Measurements from ENCODE around the gene SSTR4.

Gene SSTR4

DNA sequence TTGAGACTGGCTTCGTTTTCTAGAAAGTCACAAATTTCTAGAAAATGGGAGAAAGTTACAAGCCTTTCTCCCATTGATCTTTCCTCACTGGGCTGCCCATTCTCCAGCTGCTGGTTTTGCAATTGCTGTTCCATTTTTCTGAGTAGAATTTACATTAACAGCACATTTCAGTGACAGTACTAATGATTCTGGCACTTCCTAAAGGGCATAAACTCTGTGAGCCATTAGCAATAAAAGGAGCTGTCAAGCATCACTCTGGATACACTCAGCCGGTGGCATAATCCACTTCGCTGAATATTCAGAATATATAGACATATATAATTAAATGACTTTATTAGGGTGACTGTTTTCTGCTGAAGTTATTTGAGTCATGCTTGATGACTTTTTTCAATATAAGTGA lies 6.7 kb upstream of the SSTR4 start:
- Mint-ChIP-seq H3K27ac (no peak overlapping the region), H3K36me3 (no peaks in the 10 kb centered on the region), H3K4me1 (no peaks in the 10 kb centered on the region), H3K27me3 (peaks cover 3% of the 10 kb centered on the region), H3K9me3 (no peaks in the 10 kb centered on the region), H3K4me3 (no peak overlapping the region)

- H3K9me3 Mint-ChIP-seq = no peaks in the 10 kb centered on the region
- H3K27me3 Mint-ChIP-seq = peaks cover 3% of the 10 kb centered on the region
- no peaks in the 10 kb centered on the region for H3K36me3 Mint-ChIP-seq
- H3K27ac Mint-ChIP-seq = no peak overlapping the region
- H3K4me3 Mint-ChIP-seq = no peak overlapping the region
- H3K4me1 Mint-ChIP-seq = no peaks in the 10 kb centered on the region
Observed at GRCh38 chr20:23029324-23029723, 5.8 kb upstream of the SSTR4 start.

- no peaks in the 10 kb centered on the region for H3K36me3 Mint-ChIP-seq
- no peak overlapping the region for H3K27ac Mint-ChIP-seq
- H3K9me3 Mint-ChIP-seq = no peaks in the 10 kb centered on the region
- peaks cover 3% of the 10 kb centered on the region for H3K27me3 Mint-ChIP-seq
- H3K4me1 Mint-ChIP-seq = no peaks in the 10 kb centered on the region
- H3K4me3 Mint-ChIP-seq = no peak overlapping the region
Observed at GRCh38 chr20:23031346-23031745, 3.8 kb upstream of the SSTR4 start.

DNA sequence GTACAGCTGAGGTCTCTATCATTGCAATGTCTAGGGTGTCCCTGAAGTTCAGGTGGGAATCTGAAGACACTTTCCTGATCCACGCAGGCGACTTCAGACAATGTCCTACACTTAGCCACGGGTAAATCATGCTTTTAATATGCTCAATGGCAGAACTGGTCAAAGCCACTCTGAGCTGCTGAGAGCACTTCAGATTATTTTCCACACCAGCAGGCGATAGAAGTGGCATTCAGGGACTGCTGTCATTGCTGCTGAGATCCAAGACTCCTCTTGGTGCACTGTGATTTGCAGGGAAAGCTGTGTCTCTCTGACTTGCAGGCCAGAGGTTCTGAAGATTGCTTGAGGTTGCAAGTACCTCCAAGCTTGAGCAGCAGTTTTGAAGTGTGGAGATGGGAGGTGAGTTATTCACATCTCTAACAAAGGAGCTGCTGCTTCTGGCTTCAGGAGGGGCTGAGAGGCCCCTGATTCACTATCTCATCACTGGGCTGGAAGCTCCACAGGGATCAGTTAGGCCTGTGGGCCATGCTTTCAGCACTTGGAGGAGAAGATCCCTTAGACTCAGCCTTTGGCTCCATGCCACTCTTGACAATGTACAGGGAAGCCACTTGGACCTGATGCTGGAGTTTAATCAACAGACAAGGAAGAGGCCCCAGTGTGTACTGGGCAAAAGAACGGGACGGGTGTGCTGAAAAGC lies 2.9 kb upstream of the SSTR4 start:
- H3K4me3 Mint-ChIP-seq = no peak overlapping the region

DNA sequence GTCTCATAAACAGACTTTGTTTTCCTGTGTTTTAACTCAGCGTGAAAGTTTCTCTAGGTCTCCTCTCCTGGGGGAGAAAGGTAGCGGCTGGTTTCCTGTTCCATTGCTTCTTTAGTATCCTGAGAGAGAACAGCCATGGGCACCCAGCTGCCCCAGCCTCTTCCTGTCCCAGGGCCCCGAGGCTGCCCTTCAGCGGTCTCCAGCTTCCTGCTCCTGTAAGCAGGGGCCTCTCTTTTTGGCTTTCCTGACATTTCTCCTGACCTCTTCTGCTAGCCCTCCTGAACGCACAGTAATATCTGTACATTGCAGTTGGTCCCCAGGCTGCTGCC lies 2.4 kb upstream of the SSTR4 start:
- H3K27me3 Mint-ChIP-seq = peaks cover 10% of the 10 kb centered on the region
- no peaks in the 10 kb centered on the region for H3K4me1 Mint-ChIP-seq
- no peaks in the 10 kb centered on the region for H3K9me3 Mint-ChIP-seq
- no peaks in the 10 kb centered on the region for H3K36me3 Mint-ChIP-seq
- no peak overlapping the region for H3K27ac Mint-ChIP-seq
- no peak overlapping the region for H3K4me3 Mint-ChIP-seq

More for the DNA sequence above, 2.9 kb upstream of the SSTR4 start:
- peaks cover 8% of the 10 kb centered on the region for H3K27me3 Mint-ChIP-seq
- no peak overlapping the region for H3K27ac Mint-ChIP-seq
- no peaks in the 10 kb centered on the region for H3K4me1 Mint-ChIP-seq
- no peaks in the 10 kb centered on the region for H3K9me3 Mint-ChIP-seq
- H3K36me3 Mint-ChIP-seq = no peaks in the 10 kb centered on the region

- H3K4me1 Mint-ChIP-seq = no peaks in the 10 kb centered on the region
- H3K27me3 Mint-ChIP-seq = peaks cover 10% of the 10 kb centered on the region
- H3K9me3 Mint-ChIP-seq = no peaks in the 10 kb centered on the region
- H3K36me3 Mint-ChIP-seq = no peaks in the 10 kb centered on the region
- no peak overlapping the region for H3K4me3 Mint-ChIP-seq
- H3K27ac Mint-ChIP-seq = no peak overlapping the region
Observed at GRCh38 chr20:23033918-23034317, 1.2 kb upstream of the SSTR4 start.

- H3K4me1 Mint-ChIP-seq = no peaks in the 10 kb centered on the region
- no peaks in the 10 kb centered on the region for H3K9me3 Mint-ChIP-seq
- no peak overlapping the region for H3K4me3 Mint-ChIP-seq
- no peaks in the 10 kb centered on the region for H3K36me3 Mint-ChIP-seq
- H3K27me3 Mint-ChIP-seq = peaks cover 12% of the 10 kb centered on the region
- no peak overlapping the region for H3K27ac Mint-ChIP-seq
Observed at GRCh38 chr20:23035731-23036130, 619 bp downstream of the SSTR4 start.

GRCh38 chr20:23036371-23036770 lies 1.3 kb downstream of the SSTR4 start:
- Mint-ChIP-seq H3K9me3 (no peaks in the 10 kb centered on the region), H3K4me3 (no peak overlapping the region), H3K36me3 (no peaks in the 10 kb centered on the region), H3K27me3 (peaks cover 13% of the 10 kb centered on the region), H3K4me1 (no peaks in the 10 kb centered on the region), H3K27ac (no peak overlapping the region)

GRCh38 chr20:23037017-23037481 lies 1.9 kb downstream of the SSTR4 start:
- Mint-ChIP-seq H3K27me3 (peaks cover 13% of the 10 kb centered on the region), H3K36me3 (no peaks in the 10 kb centered on the region), H3K4me3 (no peak overlapping the region), H3K4me1 (no peaks in the 10 kb centered on the region), H3K9me3 (no peaks in the 10 kb centered on the region), H3K27ac (no peak overlapping the region)

DNA sequence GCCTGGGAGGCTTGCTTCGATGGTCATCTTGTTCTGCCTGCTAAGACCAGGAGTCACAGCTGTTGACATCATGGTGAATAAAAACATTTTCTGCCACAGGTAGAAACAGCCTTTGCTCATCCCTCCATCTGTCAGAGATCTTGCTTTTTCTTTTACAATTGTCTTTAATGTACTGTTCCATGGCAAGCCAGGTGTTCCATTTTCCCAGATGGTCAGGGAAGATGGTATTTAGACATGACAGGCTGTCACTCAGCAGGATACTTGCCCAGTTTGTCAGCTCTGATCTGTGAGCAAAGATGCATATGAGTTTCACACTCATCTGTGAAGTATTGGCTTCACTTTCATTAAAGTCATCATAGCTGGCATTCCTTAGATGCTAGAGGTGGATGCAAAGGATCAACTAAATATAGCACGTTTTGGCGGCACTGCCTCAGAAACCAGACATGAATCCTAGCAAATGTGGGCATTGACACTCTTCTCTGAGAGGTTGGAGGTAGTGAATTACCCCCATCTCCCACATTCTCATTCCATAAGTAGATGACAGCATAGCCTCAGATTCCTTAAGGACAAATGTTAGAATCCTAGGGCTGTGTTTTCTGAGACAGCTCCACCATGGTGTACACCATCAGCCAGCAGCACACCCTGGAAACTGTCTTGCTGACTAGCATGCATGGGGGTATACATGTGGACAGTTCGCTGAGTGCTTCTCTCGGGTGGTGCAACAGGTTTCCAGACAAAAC lies 4.2 kb downstream of the SSTR4 start:
- no peaks in the 10 kb centered on the region for H3K9me3 Mint-ChIP-seq
- no peaks in the 10 kb centered on the region for H3K36me3 Mint-ChIP-seq
- no peaks in the 10 kb centered on the region for H3K4me1 Mint-ChIP-seq
- H3K27me3 Mint-ChIP-seq = peaks cover 13% of the 10 kb centered on the region
- no peak overlapping the region for H3K4me3 Mint-ChIP-seq
- no peak overlapping the region for H3K27ac Mint-ChIP-seq

DNA sequence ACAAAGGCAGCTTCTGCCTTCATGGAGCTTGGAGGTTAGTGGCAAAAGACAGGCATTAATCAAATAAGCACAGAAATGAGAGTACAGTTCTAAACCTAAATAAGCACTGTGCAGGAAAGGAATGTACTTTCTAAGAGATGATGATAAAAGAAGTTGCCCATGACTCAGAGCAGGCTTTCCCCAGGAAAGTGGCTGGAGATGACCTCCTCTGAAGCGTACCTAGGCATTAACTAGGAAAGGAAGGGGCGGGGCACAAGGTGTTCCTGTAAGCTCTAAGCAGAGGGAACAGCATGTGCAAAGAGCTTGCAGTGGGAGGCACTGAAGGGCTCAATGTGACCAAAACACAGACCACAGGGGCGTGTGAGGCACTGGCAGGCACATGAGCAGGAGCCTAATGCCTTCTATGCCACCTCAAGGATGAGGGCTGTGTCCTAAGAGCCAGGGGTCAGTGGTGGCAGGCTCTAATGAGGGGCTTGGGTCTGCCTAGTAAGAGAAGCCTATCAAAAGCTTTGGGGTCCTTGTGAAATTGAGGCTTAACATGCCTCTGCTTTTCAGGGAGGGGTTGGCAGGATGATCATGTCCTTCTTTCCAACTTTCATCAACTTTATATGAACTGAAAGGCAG lies 4.9 kb downstream of the SSTR4 start:
- Mint-ChIP-seq H3K4me3 (no peak overlapping the region), H3K9me3 (no peaks in the 10 kb centered on the region), H3K27me3 (peaks cover 13% of the 10 kb centered on the region), H3K4me1 (no peaks in the 10 kb centered on the region), H3K36me3 (no peaks in the 10 kb centered on the region), H3K27ac (no peak overlapping the region)

GRCh38 chr20:23042270-23042669 lies 7.2 kb downstream of the SSTR4 start:
- peaks cover 16% of the 10 kb centered on the region for H3K27me3 Mint-ChIP-seq

GRCh38 chr20:23043376-23043775 lies 8.3 kb downstream of the SSTR4 start:
- H3K9me3 Mint-ChIP-seq = no peaks in the 10 kb centered on the region
- peaks cover 17% of the 10 kb centered on the region for H3K27me3 Mint-ChIP-seq
- H3K36me3 Mint-ChIP-seq = no peaks in the 10 kb centered on the region
- no peak overlapping the region for H3K27ac Mint-ChIP-seq
- no peak overlapping the region for H3K4me3 Mint-ChIP-seq
- H3K4me1 Mint-ChIP-seq = no peaks in the 10 kb centered on the region

More at GRCh38 chr20:23042270-23042669, 7.2 kb downstream of the SSTR4 start:
- no peaks in the 10 kb centered on the region for H3K9me3 Mint-ChIP-seq
- H3K4me3 Mint-ChIP-seq = no peak overlapping the region
- H3K36me3 Mint-ChIP-seq = no peaks in the 10 kb centered on the region
- no peak overlapping the region for H3K27ac Mint-ChIP-seq
- H3K4me1 Mint-ChIP-seq = no peaks in the 10 kb centered on the region

- Mint-ChIP-seq H3K4me3 (no peak overlapping the region), H3K9me3 (no peaks in the 10 kb centered on the region), H3K27ac (no peak overlapping the region), H3K27me3 (peaks cover 19% of the 10 kb centered on the region), H3K36me3 (no peaks in the 10 kb centered on the region), H3K4me1 (no peaks in the 10 kb centered on the region)
Observed at GRCh38 chr20:23046431-23046830, 11.3 kb downstream of the SSTR4 start.

- Mint-ChIP-seq H3K9me3 (no peaks in the 10 kb centered on the region), H3K4me3 (no peak overlapping the region), H3K4me1 (no peaks in the 10 kb centered on the region), H3K27me3 (peaks cover 19% of the 10 kb centered on the region), H3K27ac (no peak overlapping the region), H3K36me3 (no peaks in the 10 kb centered on the region)
Observed at GRCh38 chr20:23047001-23047737, 12.1 kb downstream of the SSTR4 start.

Data from activated naive CD4-positive, alpha-beta T cell treated with anti-CD3 and anti-CD28 coated beads, Interleukin-2, amount 50 U/mL, for 24 hours (primary cell).